Activated CD4-positive, alpha-beta T cell treated with anti-CD3 and anti-CD28 coated beads, Interleukin-2, amount 50 U/mL, for 4 hours (primary cell): ENCODE results near the gene TMEM165.

Experiments
- DNase-seq, 2 experiments: peaks; one replicate each; pipeline ENCODE4 v3.0.0-alpha.2; 2020

The TMEM165 gene

GRCh38 chr4:55369968-55370367, 25.8 kb upstream of the TMEM165 start:
- no peak for DNase-seq

GRCh38 chr4:55372259-55372658, 23.5 kb upstream of the TMEM165 start:
- no peak for DNase-seq

- DNase-seq = no peak
Measured at GRCh38 chr4:55373461-55373860, 22.3 kb upstream of the TMEM165 start.

- DNase-seq = no peak
Measured at GRCh38 chr4:55376698-55377097, 19.1 kb upstream of the TMEM165 start.

- DNase-seq = no peak
Measured at GRCh38 chr4:55378617-55379467, 16.9 kb upstream of the TMEM165 start.

GRCh38 chr4:55380576-55380975, 15.2 kb upstream of the TMEM165 start:
- DNase-seq = no peak

- DNase-seq = no peak
Measured at GRCh38 chr4:55381502-55381901, 14.3 kb upstream of the TMEM165 start.

GRCh38 chr4:55382488-55383003, 13.2 kb upstream of the TMEM165 start:
- no peak for DNase-seq

- DNase-seq = no peak
Measured at GRCh38 chr4:55385201-55385649, 10.5 kb upstream of the TMEM165 start.

- DNase-seq = no peak
Measured at GRCh38 chr4:55386073-55386472, 9.7 kb upstream of the TMEM165 start.

GRCh38 chr4:55386840-55387239, 8.9 kb upstream of the TMEM165 start:
- no peak for DNase-seq

GRCh38 chr4:55393461-55394320, 2.1 kb upstream of the TMEM165 start:
- DNase-seq = no peak

- DNase-seq = no peak
Measured at GRCh38 chr4:55395218-55395528, 584 bp upstream of the TMEM165 start.

GRCh38 chr4:55396308-55397125, 760 bp downstream of the TMEM165 start:
- no peak for DNase-seq

GRCh38 chr4:55397126-55397436, 1.3 kb downstream of the TMEM165 start:
- DNase-seq = no peak

GRCh38 chr4:55397520-55398321, 2.0 kb downstream of the TMEM165 start:
- DNase-seq = no peak

GRCh38 chr4:55398461-55398860, 2.7 kb downstream of the TMEM165 start:
- DNase-seq = no peak

- no peak for DNase-seq
Measured at GRCh38 chr4:55398966-55399365, 3.2 kb downstream of the TMEM165 start.

GRCh38 chr4:55399581-55399980, 3.8 kb downstream of the TMEM165 start:
- DNase-seq = no peak

GRCh38 chr4:55405073-55405472, 9.3 kb downstream of the TMEM165 start:
- no peak for DNase-seq

GRCh38 chr4:55406545-55406944, 10.8 kb downstream of the TMEM165 start:
- no peak for DNase-seq

GRCh38 chr4:55407119-55407518, 11.4 kb downstream of the TMEM165 start:
- DNase-seq = no peak
